ENCODE measurements around the gene STXBP5. TPM values are rescaled to one million over a fixed set of nuclear protein-coding genes. Genes with fewer than 3 reads are reported as not detected.

Gene STXBP5
- total RNA-seq, 3 donors from 2014 or later, result 42.0 to 71.1 (median 47.8) TPM

- no peak for TF ChIP-seq CTCF (IDR thresholded peaks at IDR 0.05)
- DNase-seq (no peak), ATAC-seq (no peak)
- intact Hi-C loops (cut with DNase I, micrococcal nuclease), result no loop called here
- Histone ChIP-seq H3K4me1 (ENCODE audit: low read depth) (no peaks in the 10 kb centered on the region), H3K9me3 (peaks cover 10% of the 10 kb centered on the region), H3K36me3 (ENCODE audit: low read depth) (no peaks in the 10 kb centered on the region), H3K4me3 (no peak overlapping the region)
Measured at GRCh38 chr6:147397306-147397705, 193.1 kb downstream of the STXBP5 start.

- Histone ChIP-seq H3K9me3 (peaks cover 10% of the 10 kb centered on the region), H3K4me1 (ENCODE audit: low read depth) (no peaks in the 10 kb centered on the region), H3K4me3 (no peak overlapping the region), H3K36me3 (ENCODE audit: low read depth) (no peaks in the 10 kb centered on the region)
- intact Hi-C loops (cut with DNase I, micrococcal nuclease), result no loop called here
- no peak for TF ChIP-seq CTCF (IDR thresholded peaks at IDR 0.05)
- DNase-seq, result no peak
- ATAC-seq, result no peak
Measured at GRCh38 chr6:147400968-147401367, 196.8 kb downstream of the STXBP5 start.

- intact Hi-C loops (cut with DNase I, micrococcal nuclease), result no loop called here
- no peak for TF ChIP-seq CTCF (IDR thresholded peaks at IDR 0.05)
- ATAC-seq, result no peak
Measured at GRCh38 chr6:147401779-147402178, 197.6 kb downstream of the STXBP5 start.

DNA sequence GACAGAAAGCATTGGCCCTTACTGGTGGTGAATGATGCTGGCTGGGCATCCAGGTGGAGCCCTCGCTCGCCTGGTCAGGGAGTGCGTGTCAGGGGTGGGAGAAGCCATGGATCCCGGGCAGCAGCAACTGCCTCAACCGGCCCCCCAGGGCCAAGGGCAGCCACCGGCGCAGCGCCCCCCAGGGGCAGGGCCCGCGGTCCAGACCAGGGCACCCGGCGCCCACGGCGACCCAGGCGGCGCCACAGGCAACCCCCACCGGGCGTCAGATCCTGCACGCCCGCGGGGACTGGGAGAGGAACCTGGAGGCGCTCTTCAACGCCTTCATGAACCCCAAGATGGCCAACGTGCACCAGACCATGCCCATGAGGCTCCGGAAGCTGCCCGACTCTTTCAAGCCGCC, 202.6 kb downstream of the STXBP5 start:
- intact Hi-C loops (cut with DNase I, micrococcal nuclease), result no loop called here
- TF ChIP-seq CTCF (IDR thresholded peaks at IDR 0.05), result no peak
- ATAC-seq (no peak), DNase-seq (no peak)
- Histone ChIP-seq H3K36me3 (ENCODE audit: low read depth) (no peaks in the 10 kb centered on the region), H3K9me3 (no peaks in the 10 kb centered on the region), H3K4me3 (no peak overlapping the region), H3K4me1 (ENCODE audit: low read depth) (no peaks in the 10 kb centered on the region)

More at GRCh38 chr6:147401779-147402178, 197.6 kb downstream of the STXBP5 start:
- no peaks in the 10 kb centered on the region for H3K4me1 ChIP-seq (ENCODE audit: low read depth)
- H3K9me3 ChIP-seq, result peaks cover 10% of the 10 kb centered on the region
- no peaks in the 10 kb centered on the region for H3K36me3 ChIP-seq (ENCODE audit: low read depth)
- DNase-seq, result no peak
- H3K4me3 ChIP-seq, result no peak overlapping the region

DNA sequence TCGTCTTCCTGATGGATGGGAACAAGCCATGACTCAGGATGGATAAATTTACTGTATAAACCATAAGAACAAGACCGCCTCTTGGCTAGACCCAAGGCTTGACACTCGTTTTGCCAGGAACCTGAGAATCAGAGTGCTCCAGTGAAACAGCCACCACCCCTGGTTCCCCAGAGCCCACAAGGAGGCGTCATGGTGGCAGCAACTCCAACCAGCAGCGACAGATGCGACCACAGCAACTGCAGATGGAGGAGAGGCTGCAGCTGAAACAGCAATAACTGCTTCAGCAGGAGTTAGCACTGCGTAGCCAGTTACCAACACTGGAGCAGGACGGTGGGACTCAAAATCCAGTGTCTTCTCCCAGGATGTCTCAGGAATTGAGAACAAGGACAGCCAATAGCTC, 203.4 kb downstream of the STXBP5 start:
- Histone ChIP-seq H3K4me3 (no peak overlapping the region), H3K9me3 (no peaks in the 10 kb centered on the region), H3K36me3 (ENCODE audit: low read depth) (no peaks in the 10 kb centered on the region), H3K4me1 (ENCODE audit: low read depth) (no peaks in the 10 kb centered on the region)
- no peak for DNase-seq
- intact Hi-C loops (cut with DNase I, micrococcal nuclease), result no loop called here
- no peak for ATAC-seq
- TF ChIP-seq CTCF (IDR thresholded peaks at IDR 0.05), result no peak

GRCh38 chr6:147416622-147417021, 212.4 kb downstream of the STXBP5 start:
- Histone ChIP-seq H3K4me1 (ENCODE audit: low read depth) (no peaks in the 10 kb centered on the region), H3K4me3 (no peak overlapping the region), H3K36me3 (ENCODE audit: low read depth) (no peaks in the 10 kb centered on the region), H3K9me3 (no peaks in the 10 kb centered on the region)
- TF ChIP-seq CTCF (IDR thresholded peaks at IDR 0.05), result no peak
- DNase-seq, result no peak
- intact Hi-C loops (cut with DNase I, micrococcal nuclease), result no loop called here
- no peak for ATAC-seq

All from mucosa of descending colon (tissue), 3 donors.